Effector CD8-positive, alpha-beta T cell (primary cell): ENCODE measurements around the gene ASXL2.
"Not testable (repeated sequence)": the region's sequence is repeated elsewhere in the genome, so short reads cannot be mapped to it uniquely, and the experiment has no call there.

Experiments used
- DNase-seq: peaks from one replicate; lab custom pipeline; 2025; lab: John Stamatoyannopoulos, UW

The ASXL2 gene

GRCh38 chr2:25833566-25833965 is 44.7 kb downstream of the ASXL2 start:
- DNase-seq: no peak

DNA sequence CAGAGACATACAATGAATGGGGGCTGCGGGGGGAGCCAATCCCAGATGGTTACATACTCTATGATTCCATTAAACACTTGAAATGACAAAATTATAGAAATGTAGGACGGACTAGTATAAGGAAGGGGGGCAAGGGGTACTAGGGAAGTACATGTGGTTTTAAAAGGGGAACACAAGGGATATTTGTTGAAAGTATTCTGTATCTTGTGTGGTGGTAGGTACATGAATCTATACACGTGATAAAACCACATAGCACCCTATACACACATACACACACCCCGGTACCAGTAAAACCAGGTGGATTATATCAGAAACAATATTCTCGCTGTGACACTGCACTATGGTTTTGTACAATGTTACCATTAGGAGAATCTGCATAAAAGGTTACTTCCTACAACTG is 45.4 kb downstream of the ASXL2 start:
- no peak for DNase-seq

DNA sequence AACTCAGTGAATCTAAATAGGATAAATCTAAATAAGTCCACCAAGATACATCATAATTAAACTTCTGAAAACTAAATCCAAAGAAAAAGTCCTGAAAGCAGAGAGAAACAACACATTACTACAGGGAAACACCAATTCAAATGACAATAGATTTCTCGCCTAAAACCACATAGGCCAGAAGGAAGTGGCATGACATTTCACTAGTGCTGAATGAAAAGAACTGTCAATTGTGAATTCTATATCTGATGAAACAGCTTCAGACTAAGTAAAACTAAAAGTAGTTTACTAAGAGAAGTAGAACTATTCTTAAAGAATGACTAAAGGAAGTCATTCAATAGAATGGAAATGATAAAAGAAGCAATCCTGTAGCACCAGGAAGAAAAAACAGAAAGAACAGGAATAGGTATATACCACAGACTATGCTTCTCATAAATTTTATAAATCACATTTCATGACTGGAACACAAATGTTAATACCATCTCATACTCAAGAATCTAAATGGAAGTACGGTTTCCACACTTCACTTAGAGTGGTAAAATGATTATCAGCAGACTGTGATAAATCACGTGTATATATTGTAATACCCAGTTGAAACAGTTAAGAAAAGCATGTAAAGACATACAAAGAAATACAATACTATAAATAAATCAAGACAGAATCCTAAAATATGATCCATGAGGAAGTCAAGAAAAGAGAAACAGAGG is 46.4 kb downstream of the ASXL2 start:
- DNase-seq: no peak

- no peak for DNase-seq
These were observed 48.5 kb downstream of the ASXL2 start for GRCh38 chr2:25829828-25830227.

- no peak for DNase-seq
These were observed 48.9 kb downstream of the ASXL2 start for GRCh38 chr2:25829377-25829704.

DNA sequence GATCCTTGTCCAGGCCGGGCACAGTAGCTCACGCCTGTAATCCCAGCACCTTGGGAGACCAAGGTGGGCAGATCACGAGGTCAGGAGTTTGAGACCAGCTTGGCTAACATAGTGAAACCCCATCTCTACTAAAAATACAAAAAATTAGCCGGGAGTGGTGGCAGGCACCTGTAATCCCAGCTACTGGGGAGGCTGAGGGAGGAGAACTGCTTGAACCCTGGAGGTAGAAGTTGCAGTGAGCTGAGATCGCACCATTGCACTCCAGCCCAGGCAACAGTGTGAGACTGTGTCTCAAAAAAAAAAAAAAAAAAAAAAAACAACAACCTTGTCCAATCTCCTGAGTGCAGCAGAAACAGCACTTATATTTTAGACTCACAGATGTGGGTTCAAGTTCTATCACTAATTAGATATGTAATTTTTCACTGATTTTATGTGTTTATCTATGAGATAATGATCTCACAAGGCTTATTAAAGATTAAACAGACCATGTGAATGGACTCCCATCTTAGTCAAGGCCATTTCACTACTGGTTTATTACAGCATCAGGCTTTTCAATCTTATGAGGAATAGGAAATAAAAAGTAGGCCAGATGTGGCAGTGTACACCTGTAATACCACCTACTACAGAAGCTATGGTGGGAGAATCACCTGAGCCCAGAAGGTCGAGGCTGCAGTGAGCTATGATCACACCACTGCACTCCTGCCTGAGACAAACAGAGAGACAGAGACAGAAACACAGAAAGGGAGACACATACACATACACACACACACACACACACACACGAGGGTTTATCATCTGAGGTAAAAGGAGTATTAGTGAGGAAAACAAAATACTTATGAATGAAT is 49.5 kb downstream of the ASXL2 start:
- not testable (repeated sequence) for DNase-seq

- no peak for DNase-seq
These were observed 53.0 kb downstream of the ASXL2 start for GRCh38 chr2:25825238-25825637.

DNA sequence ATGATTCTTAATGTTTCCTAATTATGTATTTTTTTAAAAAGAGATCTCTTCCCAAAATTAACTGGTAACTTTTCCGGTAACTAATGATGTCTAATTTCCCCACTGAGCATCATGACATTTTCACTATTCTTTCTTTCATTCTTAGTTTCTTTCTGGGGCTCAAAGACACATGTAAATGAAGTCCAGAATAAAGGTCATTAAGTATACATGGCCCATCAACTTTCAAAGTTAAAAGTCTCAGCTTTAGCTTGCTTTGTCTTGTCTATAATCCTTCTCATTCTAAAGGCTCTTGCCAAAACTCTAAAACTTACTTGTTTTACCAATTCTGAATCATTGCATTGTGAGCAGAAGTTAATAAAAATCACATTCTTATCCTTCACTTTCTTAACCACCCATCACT is 53.6 kb downstream of the ASXL2 start:
- DNase-seq: no peak

GRCh38 chr2:25824216-25824615 is 54.1 kb downstream of the ASXL2 start:
- DNase-seq: no peak

DNA sequence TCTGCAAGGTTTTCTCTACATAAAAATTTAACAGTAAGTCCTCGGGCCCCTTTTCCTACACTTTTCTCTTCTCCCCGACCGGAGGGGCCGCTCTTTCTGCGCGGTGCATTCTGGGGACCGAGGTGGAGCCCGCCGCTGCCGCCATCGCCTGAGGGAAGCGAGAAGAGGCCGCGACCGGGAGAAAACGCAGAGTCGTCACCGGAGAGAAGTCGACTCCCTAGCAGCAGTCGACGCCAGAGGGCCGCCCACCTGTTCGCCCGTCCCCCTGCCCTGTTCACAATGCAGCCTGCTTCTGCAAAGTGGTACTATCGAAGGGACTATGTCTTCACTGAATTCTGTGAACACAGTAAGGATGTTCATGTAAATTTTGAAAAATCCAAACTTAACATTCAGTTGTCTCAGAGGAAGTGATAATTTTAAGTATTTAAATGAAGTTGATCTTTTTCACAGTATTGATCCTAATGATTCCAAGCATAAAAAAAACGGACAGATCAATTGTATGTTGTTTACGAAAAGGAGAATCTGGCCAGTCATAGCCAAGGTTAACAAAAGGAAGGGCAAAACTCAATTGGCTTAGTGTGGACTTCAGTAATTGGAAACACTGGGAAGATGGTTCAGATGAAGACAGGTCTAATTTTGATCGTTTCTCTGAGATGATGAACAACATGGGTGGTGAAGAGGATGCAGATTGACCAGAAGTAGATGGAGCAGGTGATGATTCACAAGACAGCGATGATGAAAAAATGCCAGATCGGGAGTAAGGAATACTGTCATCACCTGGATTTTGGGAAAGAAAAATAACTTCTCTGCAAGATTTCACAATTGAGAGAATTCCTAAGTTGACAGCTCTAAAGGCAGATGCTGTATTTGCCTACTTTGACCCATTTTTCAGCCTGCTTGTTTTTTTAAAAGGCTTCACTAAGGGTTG is 55.8 kb downstream of the ASXL2 start:
- peak; percentile 39 for DNase-seq

DNA sequence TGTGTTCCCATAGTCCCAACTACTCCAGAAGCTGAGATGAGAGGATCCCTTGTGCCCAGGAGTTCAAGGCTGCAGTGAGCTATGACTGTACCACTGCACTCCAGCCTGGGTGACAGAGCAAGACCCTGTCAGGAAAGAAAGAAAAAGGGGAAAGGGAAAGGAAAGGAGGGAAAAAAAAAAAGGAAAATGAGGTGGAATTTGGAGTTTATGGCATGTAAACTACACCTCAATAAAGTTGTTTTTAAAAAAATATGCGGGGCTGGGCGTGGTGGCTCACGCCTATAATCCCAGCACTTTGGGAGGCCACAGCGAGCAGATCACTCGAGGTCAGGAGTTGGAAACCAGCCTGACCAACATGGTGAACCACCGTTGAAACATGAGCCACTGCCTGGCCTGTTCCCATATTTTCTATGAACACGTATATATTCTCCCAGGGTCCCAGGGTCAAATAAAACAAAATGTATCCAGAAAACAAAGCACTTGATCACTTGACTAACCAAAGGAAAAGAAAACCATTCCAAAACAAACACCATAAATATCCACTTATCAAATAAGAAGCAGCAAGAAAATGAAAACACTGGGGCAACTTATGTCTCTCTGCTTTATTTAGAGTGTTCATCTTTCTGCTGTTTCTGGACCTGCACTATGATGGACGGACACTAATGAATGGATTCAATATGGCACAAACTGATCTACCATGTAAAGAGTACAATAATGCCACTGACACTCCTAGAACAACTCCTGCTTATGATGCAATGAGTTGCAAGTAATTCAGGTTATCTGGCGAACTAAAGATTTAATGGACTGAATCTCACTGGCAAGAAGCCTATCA is 56.8 kb downstream of the ASXL2 start:
- DNase-seq: no peak

- no peak for DNase-seq
These were observed 58.7 kb downstream of the ASXL2 start for GRCh38 chr2:25819597-25820039.

- no peak for DNase-seq
These were observed 60.7 kb downstream of the ASXL2 start for GRCh38 chr2:25817630-25818029.

DNA sequence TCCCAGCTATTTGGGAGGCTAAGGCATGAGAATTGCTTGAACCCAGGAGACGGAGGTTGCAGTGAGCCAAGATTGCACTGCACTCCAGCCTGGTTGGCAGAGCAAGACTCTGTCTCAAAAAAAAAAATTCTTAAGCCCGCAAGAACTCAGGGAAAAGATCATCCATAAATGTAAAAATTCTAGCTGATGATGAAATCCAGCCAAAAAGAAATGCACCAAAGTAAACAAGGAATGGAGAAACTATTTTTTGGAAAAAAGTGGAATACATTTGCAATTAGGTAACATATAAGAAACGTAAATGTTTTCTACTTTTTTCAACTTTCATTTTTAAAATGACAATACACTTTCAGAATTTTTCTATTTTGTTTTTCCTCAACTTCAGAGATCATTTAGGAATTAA is 61.3 kb downstream of the ASXL2 start:
- no peak for DNase-seq

- DNase-seq: no peak
These were observed 62.0 kb downstream of the ASXL2 start for GRCh38 chr2:25816249-25816648.

DNA sequence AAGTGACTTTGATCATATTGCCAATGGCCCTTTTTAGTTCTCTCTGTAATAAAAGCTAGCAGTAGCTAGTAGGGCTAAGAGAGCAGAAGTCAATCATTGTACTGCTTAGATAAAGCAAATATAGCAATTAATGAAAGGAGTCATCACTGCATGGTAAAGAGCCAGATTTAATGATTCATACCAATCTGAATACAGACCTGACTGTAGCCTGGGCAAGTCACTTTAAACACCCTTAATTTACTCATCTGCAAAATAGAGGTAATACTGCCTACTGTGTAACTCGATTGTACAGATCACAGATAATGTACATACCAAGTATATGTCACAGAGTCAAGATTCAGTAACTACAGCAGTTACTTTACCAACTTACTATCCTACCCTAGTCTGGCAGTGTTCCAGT is 63.6 kb downstream of the ASXL2 start:
- no peak for DNase-seq

DNA sequence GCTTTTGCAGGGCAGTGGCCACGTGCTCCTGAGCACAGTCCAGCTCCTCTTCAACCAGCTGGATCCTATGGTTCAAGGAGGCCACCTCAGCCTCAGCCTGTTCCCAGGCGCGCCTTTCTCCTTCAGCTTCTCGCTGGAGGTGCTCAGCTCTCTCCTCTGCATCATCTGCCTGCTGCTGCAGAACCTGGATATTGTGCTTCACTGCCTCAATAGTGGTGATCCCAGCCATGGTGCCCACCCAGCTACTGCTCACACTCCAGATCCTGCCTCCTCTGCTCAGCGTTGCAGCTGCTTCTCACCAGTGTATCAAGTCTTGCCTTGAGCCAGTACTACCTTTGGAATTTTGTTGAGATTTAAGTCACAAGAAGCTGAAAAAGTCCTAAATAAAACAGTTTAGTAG is 67.9 kb downstream of the ASXL2 start:
- DNase-seq: no peak

- no peak for DNase-seq
These were observed 68.6 kb downstream of the ASXL2 start for GRCh38 chr2:25809646-25810045.

DNA sequence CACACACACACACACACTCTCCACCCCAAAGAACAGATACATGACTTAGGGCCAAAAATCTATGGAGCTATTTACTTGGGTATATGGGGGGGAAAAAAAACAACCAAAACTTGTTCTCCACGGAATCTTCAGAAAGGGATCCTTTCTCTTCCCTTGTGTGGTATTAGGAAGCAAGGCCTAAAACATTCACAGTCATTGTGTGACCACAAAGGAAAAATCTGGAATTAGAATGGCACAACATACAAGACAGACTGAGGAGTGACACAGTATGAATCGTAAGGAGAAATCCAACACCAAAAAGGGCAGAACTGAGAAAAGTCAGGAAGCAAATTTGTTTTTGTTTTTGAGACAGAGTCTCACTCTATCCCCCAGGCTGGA is 70.3 kb downstream of the ASXL2 start:
- no peak for DNase-seq

- DNase-seq: no peak
These were observed 71.3 kb downstream of the ASXL2 start for GRCh38 chr2:25806941-25807340.

DNA sequence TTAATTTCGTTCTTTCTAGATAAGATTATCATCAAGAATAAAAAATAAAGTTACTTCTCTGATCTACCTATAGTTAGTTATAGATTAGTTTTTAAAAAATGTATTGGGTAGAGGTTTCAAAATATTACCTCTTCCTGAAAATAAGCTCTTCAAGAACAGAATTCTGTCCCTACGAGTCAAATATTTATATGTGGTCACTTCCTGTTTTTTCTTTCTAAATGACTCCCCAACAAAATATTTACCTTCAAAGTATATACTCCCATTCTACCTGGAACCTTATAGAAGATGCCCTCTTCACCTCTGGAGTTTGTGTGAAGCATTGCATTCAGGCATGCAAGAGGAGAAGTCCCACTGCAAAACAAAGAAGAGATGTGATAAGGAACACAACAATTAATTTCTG is 72.3 kb downstream of the ASXL2 start:
- DNase-seq: no peak

DNA sequence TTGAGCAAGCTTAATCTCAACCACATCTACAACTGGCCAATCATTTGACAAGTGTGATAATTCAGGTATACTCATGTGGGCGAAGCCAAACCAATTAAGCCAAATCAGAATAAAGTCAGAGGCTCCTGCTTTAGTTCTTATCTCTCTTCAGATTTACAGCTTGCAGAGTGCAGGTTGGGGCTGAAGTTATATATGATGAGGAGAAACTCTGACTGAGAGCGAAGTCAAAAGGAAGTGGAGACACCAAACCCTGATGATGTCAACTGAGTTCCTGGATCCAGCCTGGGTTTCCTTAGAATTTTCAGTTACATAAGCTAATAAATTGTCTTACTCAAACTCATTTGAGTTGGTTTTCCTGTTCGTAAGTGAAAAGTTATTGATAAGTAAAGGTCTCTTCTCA is 73.9 kb downstream of the ASXL2 start:
- no peak for DNase-seq
